GM19351 (cell line): Measurements from ENCODE around the gene REEP2.

Experiments
- ATAC-seq: cut with Tn5 transposase; IDR thresholded peaks from one replicate; pipeline ENCODE4 v1.9.1; 2021; ENCODE audit warnings: mild to moderate bottlenecking, moderate library complexity; ENCODE audit not compliant: unreplicated experiment

The REEP2 gene

GRCh38 chr5:138495351-138495750 is 56.5 kb downstream of the REEP2 start:
- no peak for ATAC-seq
